ENCODE results near the gene TRPV4. TPM values are rescaled to one million over a fixed set of nuclear protein-coding genes. Genes with fewer than 3 reads are reported as not detected.
A peak's percentile ranks its signal among the peaks of the same experiment; 100 is the strongest.

The TRPV4 gene
- 5.6 TPM for total RNA-seq

GRCh38 chr12:109833307-109834189 lies at the start of gene TRPV4:
Gene TRPV4 (minus strand): TSS chr12:109833398. CDS start chr12:109814796, 18,602 bp downstream.
- Histone ChIP-seq H3K4me1 (peaks cover 5% of the 10 kb centered on the region), H3K36me3 (no peaks in the 10 kb centered on the region), H3K9me3 (no peaks in the 10 kb centered on the region), H3K27ac (no peak within 1 kb of the TSS), H3K4me3 (peak within 1 kb of the TSS; percentile 47 to 49), H3K27me3 (no peaks in the 10 kb centered on the region)
- no peak for DNase-seq (ENCODE audit: extremely low spot score in 2 of 2)
- TF ChIP-seq, protein P1, sequence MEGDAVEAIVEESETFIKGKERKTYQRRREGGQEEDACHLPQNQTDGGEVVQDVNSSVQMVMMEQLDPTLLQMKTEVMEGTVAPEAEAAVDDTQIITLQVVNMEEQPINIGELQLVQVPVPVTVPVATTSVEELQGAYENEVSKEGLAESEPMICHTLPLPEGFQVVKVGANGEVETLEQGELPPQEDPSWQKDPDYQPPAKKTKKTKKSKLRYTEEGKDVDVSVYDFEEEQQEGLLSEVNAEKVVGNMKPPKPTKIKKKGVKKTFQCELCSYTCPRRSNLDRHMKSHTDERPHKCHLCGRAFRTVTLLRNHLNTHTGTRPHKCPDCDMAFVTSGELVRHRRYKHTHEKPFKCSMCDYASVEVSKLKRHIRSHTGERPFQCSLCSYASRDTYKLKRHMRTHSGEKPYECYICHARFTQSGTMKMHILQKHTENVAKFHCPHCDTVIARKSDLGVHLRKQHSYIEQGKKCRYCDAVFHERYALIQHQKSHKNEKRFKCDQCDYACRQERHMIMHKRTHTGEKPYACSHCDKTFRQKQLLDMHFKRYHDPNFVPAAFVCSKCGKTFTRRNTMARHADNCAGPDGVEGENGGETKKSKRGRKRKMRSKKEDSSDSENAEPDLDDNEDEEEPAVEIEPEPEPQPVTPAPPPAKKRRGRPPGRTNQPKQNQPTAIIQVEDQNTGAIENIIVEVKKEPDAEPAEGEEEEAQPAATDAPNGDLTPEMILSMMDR (IDR thresholded peaks at IDR 0.05) = no peak
- no peak for TF ChIP-seq POLR2AphosphoS5 (IDR thresholded peaks at IDR 0.05; ENCODE audit: insufficient read depth in 1 of 2, low read depth in 1 of 2)
- no peak for TF ChIP-seq POLR2A (IDR thresholded peaks at IDR 0.05)
- intact Hi-C loops (cut with DNase I) = no loop called here

GRCh38 chr12:109881752-109882151 lies 48.6 kb upstream of the TRPV4 start:
- no peaks in the 10 kb centered on the region for H3K9me3 ChIP-seq
- H3K4me3 ChIP-seq = no peak overlapping the region
- TF ChIP-seq, protein P1 (IDR thresholded peaks at IDR 0.05) = no peak
- TF ChIP-seq POLR2AphosphoS5 (IDR thresholded peaks at IDR 0.05; ENCODE audit: insufficient read depth in 1 of 2, low read depth in 1 of 2) = no peak
- no peak for TF ChIP-seq POLR2A (IDR thresholded peaks at IDR 0.05)
- intact Hi-C loops (cut with DNase I) = no loop called here
- H3K27me3 ChIP-seq = no peaks in the 10 kb centered on the region
- DNase-seq (ENCODE audit: extremely low spot score in 2 of 2) = no peak
- peaks cover 40% of the 10 kb centered on the region for H3K4me1 ChIP-seq
- H3K27ac ChIP-seq = peak overlapping the region; percentile 54
- H3K36me3 ChIP-seq = no peaks in the 10 kb centered on the region

GRCh38 chr12:109880938-109881337 lies 47.7 kb upstream of the TRPV4 start:
- no peak for DNase-seq (ENCODE audit: extremely low spot score in 2 of 2)
- Histone ChIP-seq H3K27ac (peak overlapping the region; percentile 54), H3K36me3 (no peaks in the 10 kb centered on the region), H3K4me1 (peaks cover 41% of the 10 kb centered on the region), H3K4me3 (peak overlapping the region; percentile 89 to 94), H3K27me3 (no peaks in the 10 kb centered on the region), H3K9me3 (no peaks in the 10 kb centered on the region)
- intact Hi-C loops (cut with DNase I) = no loop called here
- TF ChIP-seq, protein P1 (IDR thresholded peaks at IDR 0.05) = no peak
- no peak for TF ChIP-seq POLR2AphosphoS5 (IDR thresholded peaks at IDR 0.05; ENCODE audit: insufficient read depth in 1 of 2, low read depth in 1 of 2)
- TF ChIP-seq POLR2A (IDR thresholded peaks at IDR 0.05) = no peak

DNA sequence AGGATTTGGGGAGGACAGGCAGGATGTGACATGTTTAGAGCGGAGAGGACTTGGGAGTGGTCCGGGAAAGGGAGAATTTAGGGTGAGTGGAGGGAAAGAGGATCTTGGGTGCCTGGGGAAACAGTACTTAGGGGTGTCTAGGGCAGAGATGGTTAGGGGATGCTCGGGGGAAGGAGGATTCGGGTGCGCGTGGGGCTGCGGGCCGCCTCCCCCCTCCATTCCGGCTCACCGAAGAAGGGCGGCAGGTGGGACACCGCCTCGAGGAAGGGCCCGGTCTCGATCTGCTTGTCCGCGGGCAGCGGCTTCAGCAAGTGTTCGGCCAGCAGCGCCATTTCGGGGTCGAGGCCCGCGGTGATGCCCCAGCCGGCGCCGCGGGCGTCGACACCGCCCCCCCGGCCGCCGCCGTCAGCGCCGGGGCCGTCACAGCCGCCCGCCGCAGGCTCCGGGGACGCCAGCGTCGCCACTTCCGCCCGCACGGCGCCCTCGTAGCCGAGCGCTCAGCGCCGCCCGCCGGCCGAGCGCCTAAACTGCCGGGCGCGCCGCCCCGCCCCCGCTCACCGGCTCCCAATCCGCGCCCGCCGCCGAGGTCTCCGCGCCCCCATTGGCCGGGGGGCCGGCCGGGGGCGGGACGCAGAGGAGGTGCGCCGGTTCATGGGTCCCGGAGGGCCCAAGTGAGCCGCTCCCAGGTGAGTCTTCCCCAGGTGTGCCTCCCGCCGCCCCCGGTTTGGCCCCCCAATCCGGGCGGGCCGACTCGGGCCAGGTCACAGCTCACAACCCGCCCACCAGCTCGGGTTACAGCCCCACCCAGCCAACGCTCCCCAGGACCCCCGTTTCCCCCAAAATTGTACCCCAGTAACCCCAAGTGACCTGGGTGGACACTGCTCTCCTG lies 47.1 kb upstream of the TRPV4 start, which contains the start of gene GLTP:
GLTP (minus strand) TSS at position 499 of the 889 bp plus-strand sequence; CDS start at position 332, 167 bp downstream.
- intact Hi-C loops (cut with DNase I) = no loop called here
- peaks cover 48% of the 10 kb centered on the region for H3K4me1 ChIP-seq
- no peak for TF ChIP-seq POLR2AphosphoS5 (IDR thresholded peaks at IDR 0.05; ENCODE audit: insufficient read depth in 1 of 2, low read depth in 1 of 2)
- TF ChIP-seq POLR2A (IDR thresholded peaks at IDR 0.05) = peak in 1 of 2 donors; percentile 45

More for the DNA sequence above, 47.1 kb upstream of the TRPV4 start, which contains the start of gene GLTP:
- Histone ChIP-seq H3K27me3 (no peaks in the 10 kb centered on the region), H3K36me3 (no peaks in the 10 kb centered on the region), H3K9me3 (no peaks in the 10 kb centered on the region), H3K4me3 (peak within 1 kb of the TSS; percentile 89 to 94), H3K27ac (peak within 1 kb of the TSS; percentile 89)
- DNase-seq (ENCODE audit: extremely low spot score in 2 of 2) = no peak

All from vagina (tissue), 2 donors.